AG09319 (cell line): ENCODE results near the gene STAT4.

ENCODE experiments used
- DNase-seq: peaks from one replicate; pipeline ENCODE4 v3.0.0-alpha.2; 2010; ENCODE audit warnings: low read depth; ENCODE audit errors: extremely low read depth
- CTCF ChIP-seq: IDR thresholded peaks from 2 replicates; pipeline ENCODE4 v1.5.1; 2011; ENCODE audit warnings: low read depth, mild to moderate bottlenecking, inconsistent platforms, low read length, moderate library complexity

The STAT4 gene

GRCh38 chr2:191025135-191025534 lies 125.7 kb downstream of the STAT4 start:
- TF ChIP-seq CTCF, result no peak
- DNase-seq, result no peak

- no peak for DNase-seq
- no peak for TF ChIP-seq CTCF
Observed at GRCh38 chr2:191023235-191023679, 127.5 kb downstream of the STAT4 start.

- no peak for TF ChIP-seq CTCF
- peak; percentile 74 for DNase-seq
Observed at GRCh38 chr2:191020742-191021381, 129.9 kb downstream of the STAT4 start.

- DNase-seq, result peak; percentile 94
- no peak for TF ChIP-seq CTCF
Observed at GRCh38 chr2:191020221-191020741, 130.5 kb downstream of the STAT4 start.

- DNase-seq, result no peak
- TF ChIP-seq CTCF, result no peak
Observed at GRCh38 chr2:191019376-191019775, 131.4 kb downstream of the STAT4 start.

GRCh38 chr2:191018643-191019119 lies 132.1 kb downstream of the STAT4 start:
- DNase-seq, result no peak
- TF ChIP-seq CTCF, result no peak

GRCh38 chr2:191018048-191018447 lies 132.7 kb downstream of the STAT4 start:
- TF ChIP-seq CTCF, result no peak
- DNase-seq, result no peak
